Activated gamma-delta T cell treated with anti-CD3 and anti-CD28 coated beads, Interleukin-2, amount 50 U/mL, for 16 hours (primary cell): ENCODE results near the gene SPHK1.
"Not testable (repeated sequence)": the region's sequence is repeated elsewhere in the genome, so short reads cannot be mapped to it uniquely, and the experiment has no call there.

Experiments used
- DNase-seq: peaks from one replicate; pipeline ENCODE4 v3.0.0-alpha.2; 2020; ENCODE audit warnings: low read depth

Gene SPHK1, protein sequence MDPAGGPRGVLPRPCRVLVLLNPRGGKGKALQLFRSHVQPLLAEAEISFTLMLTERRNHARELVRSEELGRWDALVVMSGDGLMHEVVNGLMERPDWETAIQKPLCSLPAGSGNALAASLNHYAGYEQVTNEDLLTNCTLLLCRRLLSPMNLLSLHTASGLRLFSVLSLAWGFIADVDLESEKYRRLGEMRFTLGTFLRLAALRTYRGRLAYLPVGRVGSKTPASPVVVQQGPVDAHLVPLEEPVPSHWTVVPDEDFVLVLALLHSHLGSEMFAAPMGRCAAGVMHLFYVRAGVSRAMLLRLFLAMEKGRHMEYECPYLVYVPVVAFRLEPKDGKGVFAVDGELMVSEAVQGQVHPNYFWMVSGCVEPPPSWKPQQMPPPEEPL

DNA sequence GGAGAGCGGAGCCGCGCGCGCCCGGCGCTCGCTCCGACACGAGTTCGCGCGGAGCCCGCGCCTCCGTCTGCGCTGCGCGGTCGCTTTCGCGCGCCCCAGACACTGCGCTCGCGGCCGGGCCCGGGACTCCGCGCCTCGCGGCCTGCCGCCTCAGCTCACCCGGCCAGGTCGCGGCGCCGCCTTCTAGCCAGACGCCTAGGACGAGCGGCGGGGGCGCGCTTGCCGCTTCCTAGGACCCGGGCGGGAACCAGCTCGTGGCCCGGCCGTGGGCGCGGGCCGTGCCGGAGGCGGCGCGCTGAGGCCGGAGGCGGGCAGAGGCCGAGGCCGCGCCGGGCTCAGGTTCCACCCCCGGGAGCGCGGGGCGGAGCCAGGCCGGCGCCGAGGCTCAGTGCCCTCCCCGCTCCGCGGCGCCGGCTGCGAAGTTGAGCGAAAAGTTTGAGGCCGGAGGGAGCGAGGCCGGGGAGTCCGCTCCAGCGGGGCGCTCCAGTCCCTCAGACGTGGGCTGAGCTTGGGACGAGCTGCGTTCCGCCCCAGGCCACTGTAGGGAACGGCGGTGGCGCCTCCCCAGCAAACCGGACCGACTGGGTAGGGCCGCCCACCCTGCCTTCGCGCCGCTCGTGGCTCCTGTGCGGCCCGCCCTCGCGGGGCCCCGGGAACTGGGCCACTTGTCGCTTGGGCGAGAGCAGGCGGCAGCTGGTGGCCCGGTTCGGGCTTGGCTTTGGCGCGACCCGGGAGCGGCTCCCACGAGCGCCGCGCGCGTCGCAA lies at the start of gene SPHK1:
Gene SPHK1 (plus strand): TSS at position 388 of the 765 bp plus-strand sequence. CDS start 1,036 bp downstream, outside the sequence.
- DNase-seq = peak; percentile 44

DNA sequence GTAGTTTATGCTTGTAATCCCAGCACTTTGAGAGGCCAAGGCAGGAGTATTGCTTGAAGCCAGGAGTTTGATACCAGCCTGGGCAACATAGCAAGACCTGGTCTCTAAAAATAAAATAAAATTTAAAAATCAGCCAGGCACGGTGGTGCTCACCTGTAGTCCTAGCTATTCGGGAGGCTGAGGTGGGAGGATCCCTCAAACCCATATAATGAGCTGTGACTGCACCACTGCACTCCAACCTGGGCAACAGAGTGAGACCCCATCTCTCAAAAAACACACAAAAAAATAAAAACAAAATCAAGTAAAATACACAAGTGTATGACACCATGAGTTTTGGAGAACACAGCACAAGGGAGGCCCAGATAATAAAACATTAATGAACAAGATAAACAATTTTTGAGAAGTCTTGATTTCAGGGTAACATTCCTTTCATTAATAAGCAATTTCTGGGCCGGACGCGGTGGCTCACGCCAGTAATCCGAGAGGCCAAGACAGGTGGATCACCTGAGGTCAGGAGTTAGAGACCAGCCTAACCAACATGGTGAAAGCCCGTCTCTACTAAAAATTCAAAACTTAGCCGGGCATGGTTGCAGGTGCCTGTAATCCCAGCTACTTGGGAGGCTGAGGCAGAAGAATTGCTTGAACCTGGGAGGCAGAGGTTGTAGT lies 48.6 kb upstream of the SPHK1 start:
- no peak for DNase-seq

DNA sequence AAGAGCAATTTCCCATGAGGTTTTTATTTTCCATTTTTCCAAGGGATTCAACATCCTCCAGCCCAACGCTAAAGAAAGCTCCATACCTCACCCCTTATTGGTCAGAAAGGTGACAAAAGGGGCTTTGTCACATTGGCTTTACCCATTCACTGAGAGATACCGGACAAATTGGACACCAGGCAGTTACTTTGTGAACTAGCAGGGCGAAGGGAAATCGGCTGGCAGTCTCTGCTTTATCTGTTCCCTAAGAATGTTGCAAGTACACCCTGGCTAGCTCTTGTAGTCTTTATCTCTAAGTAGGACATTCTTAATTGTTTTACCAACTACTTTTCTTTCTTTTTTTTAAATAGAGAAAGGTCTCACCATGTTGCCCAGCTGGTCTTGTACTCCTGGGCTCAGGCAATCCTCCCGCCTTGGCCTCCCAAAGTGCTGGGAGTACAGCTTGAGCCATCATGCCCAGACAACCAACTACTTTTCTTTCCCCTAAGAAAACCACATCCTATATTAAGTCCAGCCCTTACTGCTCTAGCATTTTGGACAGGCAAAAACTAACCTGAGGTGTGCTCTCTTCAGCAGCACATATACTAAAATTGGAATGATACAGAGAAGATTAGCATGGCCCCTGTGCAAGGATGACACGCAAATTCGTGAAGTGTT lies 47.5 kb upstream of the SPHK1 start:
- no peak for DNase-seq

DNA sequence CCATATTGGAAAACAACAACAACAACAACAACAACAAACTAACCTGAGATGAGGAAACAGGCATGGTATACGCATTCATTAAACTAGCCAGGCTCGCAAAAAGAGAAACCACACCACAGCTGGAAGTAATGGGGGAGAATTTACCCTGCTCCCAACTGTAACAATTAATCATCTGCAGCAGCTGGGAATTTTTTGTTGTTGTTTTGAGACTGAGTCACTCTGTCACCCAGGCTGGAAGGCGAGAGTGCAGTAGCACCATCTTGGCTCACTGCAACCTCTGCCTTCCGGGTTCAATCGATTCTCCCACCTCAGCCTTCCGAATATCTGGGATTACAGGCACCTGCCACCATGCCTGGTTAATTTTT lies 47.0 kb upstream of the SPHK1 start:
- no peak for DNase-seq

DNA sequence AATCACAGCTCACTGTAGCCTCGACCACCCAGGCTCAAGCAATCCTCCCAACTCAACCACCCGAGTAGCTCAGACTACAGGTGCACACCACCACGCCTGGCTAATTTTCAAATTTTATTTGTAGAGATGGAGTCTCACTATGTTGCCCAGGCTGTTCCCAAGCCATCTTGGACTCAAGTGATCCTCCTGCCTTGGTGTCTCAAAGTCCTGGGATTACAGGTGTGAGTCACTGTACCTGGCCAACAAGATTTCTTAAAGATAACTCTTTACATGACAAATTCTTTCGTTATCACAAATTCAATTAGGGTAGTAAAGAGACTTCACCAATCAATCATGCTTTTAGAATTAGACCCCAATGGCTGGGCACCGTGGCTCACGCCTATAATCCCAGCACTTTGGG lies 43.1 kb upstream of the SPHK1 start:
- no peak for DNase-seq

DNA sequence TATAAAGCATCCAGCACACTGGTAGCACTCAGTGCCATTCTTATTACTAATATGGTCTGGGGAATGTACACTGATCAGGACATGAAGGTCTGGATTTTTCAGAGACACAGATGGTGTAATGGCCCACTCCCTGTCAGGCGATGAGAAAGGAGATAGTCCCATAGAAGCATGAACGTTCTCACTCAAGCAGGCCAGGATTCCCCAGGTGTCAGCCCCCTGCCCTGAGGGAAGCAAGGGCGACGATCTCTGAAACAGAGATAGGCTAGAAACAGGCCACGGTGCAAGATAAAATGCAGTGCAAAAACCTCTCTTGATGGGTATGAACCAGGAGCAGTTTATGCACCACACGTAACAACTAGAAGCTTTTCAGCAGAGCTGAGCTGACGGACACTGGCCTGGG lies 41.3 kb upstream of the SPHK1 start:
- DNase-seq = no peak

DNA sequence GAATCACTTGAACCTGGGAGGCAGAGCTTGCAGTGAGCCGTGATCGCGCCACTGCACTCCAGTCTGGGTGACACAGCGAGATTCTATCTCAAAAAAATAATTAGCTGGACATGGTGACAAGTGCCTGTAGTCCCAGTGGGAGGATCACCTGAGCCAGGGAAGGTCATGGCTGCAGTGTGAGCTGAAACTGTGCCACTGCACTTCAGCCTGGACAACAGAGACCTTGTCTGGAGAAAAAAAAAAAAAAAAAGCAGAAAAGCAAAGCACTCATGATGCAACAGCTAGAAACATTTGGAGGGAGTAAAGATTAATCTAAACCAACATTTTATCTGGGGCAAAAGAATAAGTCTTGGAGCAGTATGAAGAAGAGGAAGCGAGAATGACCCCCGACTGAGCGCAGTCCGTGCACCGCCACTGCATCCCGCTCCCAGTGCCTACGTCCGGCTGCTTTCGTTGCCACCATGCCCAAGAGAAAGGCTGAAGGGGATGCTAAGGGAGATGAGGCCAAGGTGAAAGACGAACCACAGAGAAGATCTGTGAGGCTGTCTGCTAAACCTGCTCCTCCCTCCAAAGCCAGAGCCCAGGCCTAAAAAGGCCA lies 38.9 kb upstream of the SPHK1 start:
- no peak for DNase-seq

DNA sequence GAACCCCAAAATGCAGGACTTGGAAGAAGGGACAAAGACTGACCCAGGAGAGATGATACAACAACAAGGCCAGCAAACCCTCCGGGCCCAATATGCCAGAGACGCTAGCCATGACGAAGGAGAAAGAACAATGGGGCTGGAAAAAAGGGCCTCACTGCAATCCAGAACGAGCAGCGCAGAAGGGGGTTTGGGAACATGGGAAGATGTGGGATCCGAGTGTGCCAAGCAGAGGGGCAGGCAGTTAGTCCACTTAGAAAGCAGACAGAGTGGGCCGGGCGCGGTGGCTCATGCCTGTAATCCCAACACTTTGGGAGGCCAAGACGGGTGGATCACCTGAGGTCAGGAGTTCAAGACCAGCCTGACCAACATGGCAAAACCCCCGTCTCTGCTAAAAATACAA lies 37.5 kb upstream of the SPHK1 start:
- not testable (repeated sequence) for DNase-seq

DNA sequence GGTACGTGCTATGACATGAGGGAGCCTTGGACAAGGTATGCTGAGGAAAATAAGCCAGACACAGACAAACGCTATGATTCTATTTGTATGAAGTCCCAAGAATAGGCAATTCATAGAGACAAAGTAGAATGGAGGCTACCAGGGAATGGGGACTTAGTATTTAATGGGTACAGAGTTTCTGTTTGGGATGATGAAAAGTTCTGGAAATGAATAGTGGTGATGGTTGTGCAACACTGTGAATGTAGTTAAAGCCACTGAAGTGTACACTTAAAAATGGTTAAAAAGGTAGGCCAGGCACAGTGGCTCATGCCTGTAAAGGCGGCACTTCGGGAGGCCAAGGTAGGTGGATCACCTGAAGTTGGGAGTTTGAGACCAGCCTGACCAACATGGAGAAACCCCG lies 33.9 kb upstream of the SPHK1 start:
- DNase-seq = no peak

DNA sequence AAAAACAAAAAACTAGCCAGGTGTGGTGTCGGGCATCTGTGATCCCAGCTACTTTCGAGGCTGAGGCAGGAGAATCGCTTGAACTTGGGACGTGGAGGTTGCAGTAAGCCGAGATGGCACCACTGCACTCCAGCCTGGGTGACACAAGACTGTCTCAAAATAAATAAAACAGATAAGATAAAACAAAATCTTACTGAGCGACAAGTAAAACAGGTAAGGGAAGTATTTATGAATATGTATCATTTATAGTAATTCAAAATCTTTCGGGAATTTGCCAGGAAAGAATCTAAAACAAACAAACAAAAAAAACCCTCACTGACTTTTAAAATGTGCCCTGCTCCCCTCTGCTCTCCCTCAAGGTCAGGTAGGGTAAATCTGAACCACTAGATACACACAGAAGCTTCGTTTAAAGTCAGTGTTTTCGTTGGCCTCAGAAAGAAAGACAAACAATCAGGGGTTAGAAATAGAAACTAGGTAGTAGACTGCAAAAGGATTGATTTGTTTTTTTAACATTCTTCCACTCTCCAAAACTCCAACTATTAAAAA lies 32.8 kb upstream of the SPHK1 start:
- DNase-seq = no peak

DNA sequence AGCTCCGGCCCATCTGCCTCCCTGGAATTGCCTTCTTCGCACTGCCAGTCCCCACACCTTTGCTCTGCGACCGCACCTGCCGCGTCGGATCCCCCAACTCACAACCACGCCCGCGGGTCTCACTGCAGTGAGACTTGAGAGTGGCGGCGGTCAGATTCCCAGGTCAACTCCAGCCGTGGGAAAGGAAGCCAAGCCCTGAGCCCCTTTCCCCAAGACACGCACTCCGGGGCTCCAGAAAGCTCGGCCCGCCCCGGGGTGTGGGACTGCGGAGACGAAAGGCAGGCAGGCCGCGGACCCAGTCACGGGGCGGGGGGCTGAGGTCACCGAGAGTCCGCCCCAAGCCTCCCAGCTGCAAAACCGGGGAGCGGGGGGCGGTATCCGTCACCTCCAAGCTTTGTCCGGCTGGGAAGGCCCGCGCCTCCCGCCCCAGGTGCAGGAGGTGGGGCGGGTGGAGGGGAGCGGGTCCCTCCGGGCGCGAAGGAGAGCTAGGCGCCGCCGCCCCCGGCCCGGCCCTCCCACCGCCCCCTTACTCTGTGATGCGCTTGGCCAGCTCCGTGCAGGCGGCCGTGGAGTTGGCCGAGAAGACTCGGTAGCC lies 31.3 kb upstream of the SPHK1 start:
- DNase-seq = no peak

DNA sequence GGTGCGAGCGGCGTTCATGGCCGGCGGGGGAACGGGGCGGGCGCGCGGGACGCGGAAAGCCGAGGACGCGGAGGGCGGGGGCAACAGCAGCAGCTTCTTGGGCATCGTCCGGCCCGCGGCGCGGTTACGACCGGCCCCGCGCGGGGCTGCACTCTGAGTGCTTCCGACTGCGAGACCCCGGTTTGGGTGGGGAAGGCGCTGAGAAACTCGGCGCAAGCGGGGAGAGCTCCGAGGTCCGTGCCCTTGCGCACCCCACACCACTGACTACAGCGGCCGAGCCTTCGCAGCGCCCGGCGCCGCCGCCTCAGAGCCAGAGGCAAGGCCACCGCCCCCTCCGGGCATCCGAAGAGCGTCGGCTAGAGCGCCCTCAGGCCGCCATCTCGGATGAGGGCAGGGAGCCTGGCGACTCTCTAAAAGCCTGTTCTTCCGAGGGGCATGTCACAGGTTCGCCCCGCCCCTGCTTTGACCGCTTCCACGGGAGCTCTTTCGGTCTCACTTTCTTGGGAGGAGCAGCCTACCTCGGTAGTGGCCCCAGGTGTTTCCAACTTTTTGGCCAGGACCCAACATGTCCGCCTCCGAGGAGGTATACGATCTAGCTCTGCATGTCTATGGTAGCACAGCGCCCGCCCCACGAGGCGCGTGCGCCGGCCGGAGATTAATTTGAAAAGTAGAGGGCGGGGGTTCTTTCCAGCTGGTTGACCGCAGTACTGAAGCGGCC lies 30.7 kb upstream of the SPHK1 start, which contains the start of gene PRPSAP1:
Gene PRPSAP1 (minus strand): TSS at position 318 of the 718 bp plus-strand sequence. CDS start 213 bp downstream, at position 105.
- DNase-seq = peak; percentile 68

DNA sequence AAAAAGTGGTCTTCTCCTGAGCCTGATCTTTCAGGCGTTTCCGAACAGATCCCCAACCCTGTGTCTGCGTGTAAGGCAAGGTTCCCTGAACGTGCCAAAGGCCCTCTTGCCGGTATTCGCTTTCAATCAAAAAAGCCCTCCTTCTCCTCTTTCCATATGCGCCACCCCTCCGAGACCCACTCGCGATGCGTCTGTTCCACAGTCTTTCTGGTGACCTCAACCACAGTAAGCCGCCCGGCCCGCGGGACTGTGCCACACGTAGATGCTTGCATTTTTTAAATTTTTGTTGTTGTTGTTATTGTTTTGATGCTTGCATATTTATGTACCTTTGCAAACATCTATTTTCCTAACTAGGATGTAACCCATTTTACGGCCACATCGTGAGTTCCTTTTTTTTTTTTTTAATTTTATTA lies 30.1 kb upstream of the SPHK1 start:
- DNase-seq = no peak

DNA sequence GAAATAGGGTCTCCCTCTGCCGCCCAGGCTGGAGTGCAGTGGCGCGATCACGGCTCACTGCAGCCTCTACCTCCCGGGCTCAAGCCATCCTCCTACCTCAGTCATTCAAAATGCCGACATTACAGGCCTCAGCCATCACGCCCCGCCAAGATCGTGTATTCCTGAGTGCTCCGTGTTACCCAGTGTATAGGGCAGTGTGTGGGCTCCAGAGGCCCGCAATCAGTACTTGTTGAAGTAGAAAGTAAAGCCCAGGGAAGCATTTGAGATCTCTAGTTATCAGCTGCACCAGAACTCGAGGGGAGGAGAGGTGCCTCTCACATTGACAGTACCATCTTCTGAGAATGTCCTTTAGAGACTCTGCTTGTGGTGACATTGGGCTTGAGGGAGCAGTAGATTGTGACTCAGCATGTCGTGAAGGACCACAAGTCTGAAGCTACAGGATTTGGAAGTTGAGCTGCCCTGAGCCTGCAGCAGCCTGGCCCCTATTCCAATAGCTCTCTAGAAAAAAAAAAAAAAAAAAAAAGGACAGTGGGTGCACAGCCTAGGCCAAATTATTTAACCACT lies 29.6 kb upstream of the SPHK1 start:
- no peak for DNase-seq

DNA sequence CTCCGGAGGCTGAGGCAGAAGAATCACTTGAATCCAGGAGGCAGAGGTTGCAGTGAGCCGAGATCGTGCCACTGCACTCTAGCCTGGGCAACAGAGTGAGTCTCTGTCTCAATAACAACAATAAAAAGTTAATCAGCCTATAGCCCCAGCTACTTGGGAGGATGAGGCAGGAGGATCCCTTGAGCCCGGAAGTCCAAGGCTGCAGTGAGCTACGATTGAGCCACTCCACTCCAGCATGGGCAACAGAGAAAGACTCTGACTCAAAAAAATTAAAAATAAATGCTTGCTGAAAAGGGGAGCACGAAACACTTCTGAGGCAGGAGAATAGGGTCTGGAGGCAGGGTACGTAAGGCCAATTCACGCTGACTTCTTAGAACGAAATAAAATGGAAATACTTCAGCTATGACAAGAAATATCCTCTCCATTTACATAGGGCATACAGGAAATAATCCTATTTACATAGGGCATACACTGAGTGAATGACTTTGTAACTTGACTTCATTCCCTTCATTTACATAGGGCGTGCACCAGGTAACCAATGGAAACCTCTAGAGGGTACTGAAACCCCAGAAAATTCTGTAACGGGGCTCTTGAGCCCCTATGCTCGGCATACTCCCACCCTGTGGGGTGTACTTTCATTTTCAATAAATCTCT lies 27.5 kb upstream of the SPHK1 start:
- no peak for DNase-seq

DNA sequence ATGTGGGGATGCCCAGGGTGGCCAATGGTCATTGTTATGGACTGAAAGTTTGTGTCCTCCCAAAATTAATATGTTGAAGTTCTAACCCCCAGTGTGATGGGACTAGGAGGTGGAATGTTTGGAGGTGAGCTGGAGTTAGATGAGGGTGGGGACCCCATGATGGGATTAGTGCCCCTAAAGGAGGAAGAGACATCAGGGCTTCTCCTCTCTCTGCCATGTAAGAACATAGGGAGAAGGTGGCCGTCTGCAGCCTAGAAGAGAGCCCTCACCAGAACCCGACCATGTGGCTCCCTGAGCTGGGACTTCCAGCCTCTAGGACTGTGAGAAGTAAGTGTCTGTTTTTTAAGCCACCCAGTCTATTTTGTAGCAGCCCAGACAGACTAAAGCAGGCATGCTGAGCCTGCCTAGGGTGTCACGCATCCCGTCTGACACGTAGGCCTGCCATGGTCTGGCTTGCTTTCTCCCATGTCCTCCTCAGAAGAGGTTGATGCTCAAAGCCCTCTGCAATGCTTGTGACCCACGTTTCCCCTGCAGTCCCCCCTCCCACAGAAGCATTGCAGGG lies 26.7 kb upstream of the SPHK1 start:
- no peak for DNase-seq

DNA sequence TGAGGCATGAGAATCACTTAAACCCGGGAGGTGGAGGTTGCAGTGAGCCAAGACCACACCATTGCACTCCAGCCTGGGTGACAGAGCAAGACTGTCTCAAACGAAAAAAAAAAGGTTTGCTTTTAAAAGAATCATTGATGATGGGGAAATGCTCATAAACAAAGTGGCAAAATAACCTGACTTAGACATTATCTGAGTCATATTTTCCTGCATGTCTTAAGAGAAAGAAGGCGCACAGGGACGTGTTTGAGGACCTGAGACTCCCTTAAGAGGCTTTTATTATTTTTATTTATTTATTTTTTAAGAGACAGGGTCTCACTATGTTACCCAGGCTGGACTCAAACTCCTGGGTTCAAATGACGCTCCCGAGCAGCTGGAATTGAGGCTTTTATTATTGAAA lies 25.0 kb upstream of the SPHK1 start:
- DNase-seq = no peak

DNA sequence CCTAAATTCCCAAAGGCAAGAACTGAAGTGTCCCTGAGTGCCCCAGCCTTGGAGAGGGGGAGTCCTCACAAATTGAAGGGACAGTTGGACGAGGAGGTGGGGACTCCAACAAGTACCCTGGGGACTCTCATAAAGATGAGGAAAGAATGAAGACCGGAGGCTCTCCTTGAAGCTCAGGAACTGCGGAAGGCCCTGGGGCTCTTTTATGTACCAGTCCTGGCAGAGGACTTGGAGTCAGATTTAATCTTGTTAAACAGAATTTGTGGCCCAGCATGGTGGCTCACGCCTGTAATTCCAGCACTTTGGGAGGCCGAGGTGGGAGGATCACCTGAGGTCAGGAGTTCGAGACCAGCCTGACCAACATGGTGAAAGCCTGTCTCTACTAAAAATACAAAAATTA lies 24.6 kb upstream of the SPHK1 start:
- DNase-seq = not testable (repeated sequence)

DNA sequence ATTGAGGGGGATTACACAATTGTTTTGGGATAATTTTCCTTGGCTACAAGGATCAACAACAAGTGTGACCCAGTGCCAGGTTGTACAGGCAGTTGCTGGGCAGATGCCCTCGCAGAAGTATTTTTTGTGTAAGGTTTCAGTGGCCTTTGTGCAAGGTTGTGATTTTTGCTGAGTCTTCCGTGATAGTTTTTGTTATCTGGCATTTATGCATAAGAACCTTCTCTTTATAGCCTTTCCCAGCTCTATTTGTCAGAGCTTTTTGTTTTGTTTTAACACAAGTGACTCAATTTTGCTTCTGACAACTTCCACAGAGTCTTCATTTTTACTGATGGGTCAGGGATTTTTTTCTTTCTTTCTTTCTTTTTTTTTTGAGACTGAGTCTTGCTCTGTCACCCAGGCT lies 23.9 kb upstream of the SPHK1 start:
- no peak for DNase-seq
